HL-60 (cell line): Measurements from ENCODE around the gene KRT17.

Experiments used
- DNase-seq, 2 experiments: peaks; one replicate each; pipeline ENCODE4 v3.0.0-alpha.2; 2010 to 2020; ENCODE audit warnings: low read depth in 1 of 2, low spot score in 1 of 2
- H3K27ac ChIP-seq: fragments of 250-450 bp; sonication (Bioruptor Pico); replicated peaks from 2 replicates; pipeline ENCODE4 v1.5.1; 2020; ENCODE audit warnings: mild to moderate bottlenecking, moderate library complexity
- H3K27me3 ChIP-seq: fragments of 250-450 bp; sonication (Bioruptor Pico); 2 replicates; pipeline ENCODE4 v1.5.1; 2021; ENCODE audit warnings: mild to moderate bottlenecking, moderate library complexity; ENCODE audit not compliant: insufficient read depth, poor library complexity, severe bottlenecking
- H3K4me3 ChIP-seq: replicated peaks from 2 replicates; pipeline ENCODE4 v1.5.1; 2011; ENCODE audit warnings: mild to moderate bottlenecking, control low read depth, low read length; ENCODE audit not compliant: insufficient read depth
- CTCF ChIP-seq: IDR thresholded peaks from one replicate; pipeline ENCODE4 v1.5.1; 2011; ENCODE audit warnings: low read length, control low read depth, inconsistent platforms; ENCODE audit not compliant: insufficient read depth
- GABPA ChIP-seq: IDR thresholded peaks from 2 replicates; pipeline ENCODE4 v1.6.1; 2012; ENCODE audit warnings: low read depth
- POLR2AphosphoS5 ChIP-seq: IDR thresholded peaks from 2 replicates; pipeline ENCODE4 v1.6.1; 2012; ENCODE audit warnings: low read depth
- REST ChIP-seq: IDR thresholded peaks from 2 replicates; pipeline ENCODE4 v1.6.1; 2012; ENCODE audit warnings: low read depth; ENCODE audit not compliant: insufficient replicate concordance
- SPI1 ChIP-seq: IDR thresholded peaks from 2 replicates; pipeline ENCODE4 v1.6.1; 2012; ENCODE audit warnings: low read depth, mild to moderate bottlenecking, borderline replicate concordance

The KRT17 gene

GRCh38 chr17:41631898-41632285 lies 7.5 kb upstream of the KRT17 start:
- TF ChIP-seq REST (no peak), GABPA (no peak), POLR2AphosphoS5 (no peak), CTCF (no peak), SPI1 (no peak)
- Histone ChIP-seq H3K27ac (no peak overlapping the region), H3K27me3 (no peaks in the 10 kb centered on the region), H3K4me3 (no peak overlapping the region)
- no peak for DNase-seq

- Histone ChIP-seq H3K27me3 (no peaks in the 10 kb centered on the region), H3K4me3 (no peak overlapping the region), H3K27ac (no peak overlapping the region)
- no peak for DNase-seq
- TF ChIP-seq CTCF (no peak), SPI1 (no peak), POLR2AphosphoS5 (no peak), REST (no peak), GABPA (no peak)
Observed at GRCh38 chr17:41631025-41631897, 6.9 kb upstream of the KRT17 start.

- TF ChIP-seq GABPA (no peak), CTCF (no peak), REST (no peak), SPI1 (no peak), POLR2AphosphoS5 (no peak)
- Histone ChIP-seq H3K27ac (no peak overlapping the region), H3K4me3 (no peak overlapping the region), H3K27me3 (no peaks in the 10 kb centered on the region)
- DNase-seq, result no peak
Observed at GRCh38 chr17:41629826-41630670, 5.7 kb upstream of the KRT17 start.
